ENCODE results near the gene SLC24A5. TPM values are rescaled to one million over a fixed set of nuclear protein-coding genes. Genes with fewer than 3 reads are reported as not detected.

SLC24A5 gene
- total and polyA plus RNA-seq, 4 donors, result not detected

GRCh38 chr15:48089702-48090101 is 31.1 kb upstream of the SLC24A5 start:
- WGBS, result 53% methylated on average over 6 of the region's 6 CpGs
- Histone ChIP-seq H3K4me1 (ENCODE audit: control insufficient read depth in 4 of 4, insufficient read depth in 4 of 4, low read length in 3 of 4) (no peaks in the 10 kb centered on the region), H3K27me3 (ENCODE audit: control insufficient read depth in 4 of 4, insufficient read depth in 4 of 4, low read length in 3 of 4) (peaks cover 0 to 5% (median 2%) of the 10 kb centered on the region in 4 donors), H3K27ac (ENCODE audit: low read depth in 1 of 2, low read length in 2 of 2) (no peak overlapping the region), H3K36me3 (ENCODE audit: control insufficient read depth in 4 of 4, insufficient read depth in 3 of 4, low read depth in 1 of 4, low read length in 3 of 4) (no peaks in the 10 kb centered on the region), H3K9me3 (ENCODE audit: control insufficient read depth in 4 of 4, low read length in 3 of 4) (no peaks in the 10 kb centered on the region), H3K4me3 (ENCODE audit: low read depth in 1 of 3, low read length in 3 of 3) (no peak overlapping the region), H3K9ac (ENCODE audit: low read depth in 1 of 2, low read length in 2 of 2) (no peak overlapping the region)
- TF ChIP-seq SP1 (IDR thresholded peaks at IDR 0.05) (no peak), CTCF (IDR thresholded peaks at IDR 0.05; ENCODE audit: low read depth, low read length, missing input control) (no peak), RXRA (IDR thresholded peaks at IDR 0.05) (no peak), FOXA1 (IDR thresholded peaks at IDR 0.05) (no peak), YY1 (IDR thresholded peaks at IDR 0.05) (no peak), ATF3 (IDR thresholded peaks at IDR 0.05) (no peak), FOXA2 (IDR thresholded peaks at IDR 0.05) (no peak), REST (IDR thresholded peaks at IDR 0.05) (no peak), JUND (IDR thresholded peaks at IDR 0.05) (no peak), TAF1 (conservative IDR thresholded peaks at IDR 0.05) (no peak), HNF4G (IDR thresholded peaks at IDR 0.05) (no peak), HNF4A (conservative IDR thresholded peaks at IDR 0.05) (no peak), RAD21 (IDR thresholded peaks at IDR 0.05) (no peak), MAX (IDR thresholded peaks at IDR 0.05) (no peak), EGR1 (IDR thresholded peaks at IDR 0.05; ENCODE audit: low read depth in 2 of 2) (no peak), GABPA (IDR thresholded peaks at IDR 0.05 in 1 of 2, conservative IDR thresholded peaks at IDR 0.05 in 1 of 2) (no peak), NR2F2 (IDR thresholded peaks at IDR 0.05) (no peak), ZBTB33 (IDR thresholded peaks at IDR 0.05) (no peak)
- no peak for DNase-seq (ENCODE audit: low spot score)

All from liver (tissue), 9 donors.